K562 (cell line): ENCODE measurements around the gene ANO8. TPM values are rescaled to one million over a fixed set of nuclear protein-coding genes. Genes with fewer than 3 reads are reported as not detected.

Experiments used
- CEBPG ChIP-seq, 3 experiments: fragments of 200-800 bp in 1 of 3; sonication (Bioruptor generic) in 1 of 3; sonication (generic) in 1 of 3; formaldehyde crosslinking in 1 of 3; IDR thresholded peaks in 2 of 3; conservative IDR thresholded peaks in 1 of 3; 2 replicates each; pipeline versions ENCODE4 v1.6.1 to v1.8.0; 2016 to 2022; ENCODE audit warnings: missing compliant biosample characterization in 2 of 3, missing genetic modification characterization in 2 of 3, mild to moderate bottlenecking in 1 of 3, missing genetic modification reagents in 1 of 3
- GABPA ChIP-seq: fragments of 200-800 bp; sonication (Bioruptor generic); conservative IDR thresholded peaks from 2 replicates; pipeline ENCODE4 v1.6.1; 2016; ENCODE audit warnings: low read depth, missing genetic modification characterization, missing compliant biosample characterization
- HDAC6 ChIP-seq: IDR thresholded peaks from 2 replicates; pipeline ENCODE4 v1.6.1; 2012; ENCODE audit warnings: low read depth, mild to moderate bottlenecking, control low read depth, inconsistent platforms, low read length, moderate library complexity
- IRF2 ChIP-seq: sonication (generic); formaldehyde crosslinking; IDR thresholded peaks from 2 replicates; pipeline ENCODE4 v1.8.1; 2022; ENCODE audit warnings: mild to moderate bottlenecking, missing genetic modification reagents
- JUN ChIP-seq, 2 experiments: sonication (generic) in 1 of 2; formaldehyde crosslinking in 1 of 2; IDR thresholded peaks; 2 replicates each; pipeline versions ENCODE4 v1.6.1 to v1.8.0; 2012 to 2022; ENCODE audit warnings: borderline replicate concordance in 2 of 2, mild to moderate bottlenecking in 2 of 2, improper control_type of control experiment in 1 of 2, low read depth in 1 of 2, low read length in 1 of 2, missing genetic modification reagents in 1 of 2
- KAT7 ChIP-seq: sonication (generic); formaldehyde crosslinking; IDR thresholded peaks from 2 replicates; pipeline ENCODE4 v1.8.0; 2022; ENCODE audit warnings: missing genetic modification reagents, mild to moderate bottlenecking, borderline replicate concordance
- NFE2L1 ChIP-seq: fragments of 450-650 bp; IDR thresholded peaks from 2 replicates; pipeline ENCODE4 v1.6.1; 2016; ENCODE audit warnings: missing genetic modification characterization, low read depth, mild to moderate bottlenecking, missing compliant biosample characterization, moderate library complexity, borderline replicate concordance
- RBM34 ChIP-seq: fragments of 200-400 bp; formaldehyde crosslinking; IDR thresholded peaks from 2 replicates; pipeline ENCODE4 v1.6.1; 2018; ENCODE audit warnings: low read length, borderline replicate concordance; ENCODE audit not compliant: insufficient read depth
- SIX5 ChIP-seq, 2 experiments: IDR thresholded peaks; 2 replicates each; pipeline ENCODE4 v1.6.1; 2011; ENCODE audit warnings: low read length in 2 of 2, borderline replicate concordance in 1 of 2, low read depth in 1 of 2, mild to moderate bottlenecking in 1 of 2, moderate library complexity in 1 of 2; ENCODE audit not compliant: insufficient read depth in 1 of 2
- SNRNP70 ChIP-seq: fragments of 200-400 bp; formaldehyde crosslinking; optimal IDR thresholded peaks from 2 replicates; pipeline ENCODE3; 2017; ENCODE audit warnings: low read depth, low read length
- TEAD2 ChIP-seq: fragments of 450-650 bp; IDR thresholded peaks from 2 replicates; pipeline ENCODE4 v1.6.1; 2016; ENCODE audit warnings: missing genetic modification characterization, control low read depth, missing compliant biosample characterization
- TOE1 ChIP-seq, 2 experiments: fragments of 450-650 bp in 1 of 2; sonication (generic) in 1 of 2; formaldehyde crosslinking in 1 of 2; IDR thresholded peaks; 2 replicates each; pipeline versions ENCODE4 v1.7.1 to v1.8.0; 2016 to 2022; ENCODE audit warnings: borderline replicate concordance in 2 of 2, mild to moderate bottlenecking in 2 of 2, antibody characterized with exemption in 1 of 2, inconsistent platforms in 1 of 2, low read depth in 1 of 2, missing genetic modification reagents in 1 of 2, moderate library complexity in 1 of 2
- ZBTB7A ChIP-seq: IDR thresholded peaks from 2 replicates; pipeline ENCODE4 v1.6.1; 2011; ENCODE audit warnings: low read depth, mild to moderate bottlenecking, low read length, moderate library complexity, borderline replicate concordance; ENCODE audit not compliant: control insufficient read depth
- ZNF57 ChIP-seq: fragments of 450-650 bp; formaldehyde crosslinking; IDR thresholded peaks from 2 replicates; pipeline ENCODE4 v1.4.0; 2020; ENCODE audit warnings: mild to moderate bottlenecking, moderate library complexity
- polyA plus RNA-seq, 8 experiments: library from polyadenylated mRNA; depleted of rRNA in 4 of 8; stranded (reverse) in 5 of 8; unstranded in 3 of 8; fragments of >200 nt; fragmentation: Nextera tagmentation in 2 of 8; fragmentation: Illumina TruSeq in 1 of 8; extraction: Ambion mirVana in 2 of 8; extraction: Trizol in 1 of 8; gene quantifications; 2 replicates each; pipeline versions ENCODE4 v1.2.1 to v1.2.3, GENCODE V29; 2011 to 2014; ENCODE audit warnings: inconsistent platforms in 1 of 8, missing spikeins in 1 of 8
- total RNA-seq, 7 experiments: library from RNA; depleted of rRNA in 6 of 7; stranded (reverse); fragments of >200 nt in 6 of 7; fragmentation: Illumina TruSeq in 2 of 7; extraction: Trizol in 2 of 7; gene quantifications; 2 replicates each; pipeline versions ENCODE4 v1.2.1 to v1.2.3, GENCODE V29; 2011 to 2021; ENCODE audit warnings: low replicate concordance in 1 of 7
- TF ChIP-seq, protein P1 (sequence below): fragments of 250-450 bp; sonication (Bioruptor Pico); IDR thresholded peaks from 2 replicates; pipeline ENCODE4 v1.8.0; 2021; ENCODE audit warnings: borderline replicate concordance, mild to moderate bottlenecking, moderate library complexity; ENCODE audit not compliant: poor library complexity, severe bottlenecking
- TF ChIP-seq, protein P2 (sequence below): IDR thresholded peaks from 2 replicates; pipeline ENCODE4 v1.6.1; 2011; ENCODE audit warnings: borderline replicate concordance, low read depth, mild to moderate bottlenecking, moderate library complexity, low read length; ENCODE audit not compliant: insufficient read depth, poor library complexity, severe bottlenecking
- TF ChIP-seq, protein P3 (sequence below): fragments of 450-650 bp; IDR thresholded peaks from 2 replicates; pipeline ENCODE4 v1.6.1; 2016; ENCODE audit warnings: missing biosample characterization, missing genetic modification characterization
- TF ChIP-seq, protein P4 (sequence below): fragments of 150-350 bp; conservative IDR thresholded peaks from 2 replicates; pipeline ENCODE4 v1.6.1; 2014; ENCODE audit warnings: low read length

ANO8 gene
- total and polyA plus RNA-seq, 9 of the 15 experiments (the other 6 are each of a cell fraction or from before 2014, with no cell fraction given): 0.07 to 7.6 (median 2.3) TPM; not detected in 1

DNA sequence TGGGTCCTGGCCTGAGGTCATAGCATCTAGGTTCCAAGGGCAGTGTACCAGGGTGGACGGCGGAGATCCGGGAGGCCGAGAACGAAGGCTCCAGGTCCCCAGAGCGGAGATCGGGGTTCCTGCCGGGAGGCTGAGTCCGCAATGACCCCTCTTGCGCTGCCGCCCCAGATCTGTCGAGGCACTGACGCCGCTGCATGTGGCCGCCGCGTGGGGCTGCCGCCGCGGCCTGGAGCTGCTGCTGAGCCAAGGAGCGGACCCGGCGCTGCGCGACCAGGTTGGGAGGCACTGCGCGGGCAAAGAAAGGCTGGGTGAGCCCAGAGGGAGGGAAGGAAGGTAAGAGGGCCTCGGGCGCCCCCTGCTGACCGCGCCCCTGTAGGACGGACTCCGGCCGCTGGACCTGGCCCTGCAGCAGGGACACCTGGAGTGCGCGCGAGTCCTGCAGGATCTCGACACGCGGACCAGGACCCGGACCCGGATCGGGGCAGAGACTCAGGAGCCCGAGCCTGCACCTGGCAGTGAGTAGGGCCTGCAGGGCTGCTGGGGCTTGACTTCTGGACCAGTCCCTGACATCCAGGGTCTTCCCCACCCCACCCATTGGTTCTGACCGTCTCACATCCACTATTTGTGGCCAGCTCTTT is 52.0 kb downstream of the ANO8 start (continued):
- TF ChIP-seq, protein P1, sequence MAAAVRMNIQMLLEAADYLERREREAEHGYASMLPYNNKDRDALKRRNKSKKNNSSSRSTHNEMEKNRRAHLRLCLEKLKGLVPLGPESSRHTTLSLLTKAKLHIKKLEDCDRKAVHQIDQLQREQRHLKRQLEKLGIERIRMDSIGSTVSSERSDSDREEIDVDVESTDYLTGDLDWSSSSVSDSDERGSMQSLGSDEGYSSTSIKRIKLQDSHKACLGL (CRISPR knock-in tag): no peak
- TF ChIP-seq GABPA: no peak
- peak; percentile 57; the same call in 1 of the 2 replicates for TF ChIP-seq ZBTB7A
- no peak for TF ChIP-seq HDAC6
- no peak for TF ChIP-seq SNRNP70
- TF ChIP-seq TEAD2 (tag): no peak
- TF ChIP-seq, protein P2, sequence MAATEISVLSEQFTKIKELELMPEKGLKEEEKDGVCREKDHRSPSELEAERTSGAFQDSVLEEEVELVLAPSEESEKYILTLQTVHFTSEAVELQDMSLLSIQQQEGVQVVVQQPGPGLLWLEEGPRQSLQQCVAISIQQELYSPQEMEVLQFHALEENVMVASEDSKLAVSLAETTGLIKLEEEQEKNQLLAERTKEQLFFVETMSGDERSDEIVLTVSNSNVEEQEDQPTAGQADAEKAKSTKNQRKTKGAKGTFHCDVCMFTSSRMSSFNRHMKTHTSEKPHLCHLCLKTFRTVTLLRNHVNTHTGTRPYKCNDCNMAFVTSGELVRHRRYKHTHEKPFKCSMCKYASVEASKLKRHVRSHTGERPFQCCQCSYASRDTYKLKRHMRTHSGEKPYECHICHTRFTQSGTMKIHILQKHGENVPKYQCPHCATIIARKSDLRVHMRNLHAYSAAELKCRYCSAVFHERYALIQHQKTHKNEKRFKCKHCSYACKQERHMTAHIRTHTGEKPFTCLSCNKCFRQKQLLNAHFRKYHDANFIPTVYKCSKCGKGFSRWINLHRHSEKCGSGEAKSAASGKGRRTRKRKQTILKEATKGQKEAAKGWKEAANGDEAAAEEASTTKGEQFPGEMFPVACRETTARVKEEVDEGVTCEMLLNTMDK: peak; percentile 51
- TF ChIP-seq, protein P3, sequence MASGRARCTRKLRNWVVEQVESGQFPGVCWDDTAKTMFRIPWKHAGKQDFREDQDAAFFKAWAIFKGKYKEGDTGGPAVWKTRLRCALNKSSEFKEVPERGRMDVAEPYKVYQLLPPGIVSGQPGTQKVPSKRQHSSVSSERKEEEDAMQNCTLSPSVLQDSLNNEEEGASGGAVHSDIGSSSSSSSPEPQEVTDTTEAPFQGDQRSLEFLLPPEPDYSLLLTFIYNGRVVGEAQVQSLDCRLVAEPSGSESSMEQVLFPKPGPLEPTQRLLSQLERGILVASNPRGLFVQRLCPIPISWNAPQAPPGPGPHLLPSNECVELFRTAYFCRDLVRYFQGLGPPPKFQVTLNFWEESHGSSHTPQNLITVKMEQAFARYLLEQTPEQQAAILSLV (tag): no peak
- TF ChIP-seq JUN (IDR thresholded peaks at IDR 0.05; ENCODE audit: borderline replicate concordance, low read depth, low read length): no peak
- TF ChIP-seq JUN (CRISPR knock-in tag; IDR thresholded peaks at IDR 0.05; ENCODE audit: borderline replicate concordance): no peak
- TF ChIP-seq NFE2L1 (tag): no peak
- no peak for TF ChIP-seq ZNF57 (CRISPR knock-in tag)
- no peak for TF ChIP-seq RBM34
- TF ChIP-seq CEBPG (CRISPR knock-in tag; IDR thresholded peaks at IDR 0.05): no peak
- no peak for TF ChIP-seq CEBPG (tag; conservative IDR thresholded peaks at IDR 0.05 in 1 of 2, IDR thresholded peaks at IDR 0.05 in 1 of 2)
- TF ChIP-seq, protein P4, sequence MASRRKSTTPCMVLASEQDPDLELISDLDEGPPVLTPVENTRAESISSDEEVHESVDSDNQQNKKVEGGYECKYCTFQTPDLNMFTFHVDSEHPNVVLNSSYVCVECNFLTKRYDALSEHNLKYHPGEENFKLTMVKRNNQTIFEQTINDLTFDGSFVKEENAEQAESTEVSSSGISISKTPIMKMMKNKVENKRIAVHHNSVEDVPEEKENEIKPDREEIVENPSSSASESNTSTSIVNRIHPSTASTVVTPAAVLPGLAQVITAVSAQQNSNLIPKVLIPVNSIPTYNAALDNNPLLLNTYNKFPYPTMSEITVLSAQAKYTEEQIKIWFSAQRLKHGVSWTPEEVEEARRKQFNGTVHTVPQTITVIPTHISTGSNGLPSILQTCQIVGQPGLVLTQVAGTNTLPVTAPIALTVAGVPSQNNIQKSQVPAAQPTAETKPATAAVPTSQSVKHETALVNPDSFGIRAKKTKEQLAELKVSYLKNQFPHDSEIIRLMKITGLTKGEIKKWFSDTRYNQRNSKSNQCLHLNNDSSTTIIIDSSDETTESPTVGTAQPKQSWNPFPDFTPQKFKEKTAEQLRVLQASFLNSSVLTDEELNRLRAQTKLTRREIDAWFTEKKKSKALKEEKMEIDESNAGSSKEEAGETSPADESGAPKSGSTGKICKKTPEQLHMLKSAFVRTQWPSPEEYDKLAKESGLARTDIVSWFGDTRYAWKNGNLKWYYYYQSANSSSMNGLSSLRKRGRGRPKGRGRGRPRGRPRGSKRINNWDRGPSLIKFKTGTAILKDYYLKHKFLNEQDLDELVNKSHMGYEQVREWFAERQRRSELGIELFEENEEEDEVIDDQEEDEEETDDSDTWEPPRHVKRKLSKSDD: no peak
- no peak for TF ChIP-seq TOE1 (IDR thresholded peaks at IDR 0.05; ENCODE audit: borderline replicate concordance)
- TF ChIP-seq TOE1 (CRISPR knock-in tag; IDR thresholded peaks at IDR 0.05; ENCODE audit: borderline replicate concordance, low read depth): no peak
- TF ChIP-seq SIX5 (IDR thresholded peaks at IDR 0.05; ENCODE audit: borderline replicate concordance in 1 of 2, insufficient read depth in 1 of 2, low read depth in 1 of 2, low read length in 2 of 2): no peak
- TF ChIP-seq IRF2: no peak
- TF ChIP-seq KAT7 (CRISPR knock-in tag): no peak
